Activated CD4-positive, alpha-beta T cell treated with anti-CD3 and anti-CD28 coated beads for 36 hours (primary cell): ENCODE measurements around the gene HDHD5. TPM values are rescaled to one million over a fixed set of nuclear protein-coding genes. Genes with fewer than 3 reads are reported as not detected.

Experiments used
- ATAC-seq: fragments of 200-7000 bp; cut with Tn5 transposase; one replicate; pipeline ENCODE4 v1.10.0; 2021; ENCODE audit warnings: mild to moderate bottlenecking, moderate library complexity
- CTCF ChIA-PET: fragments of 350-600 bp; sonication (Branson Sonifier 250); formaldehyde crosslinking; loops from one replicate; lab custom pipeline; 2021; ENCODE audit warnings: antibody characterized with exemption; lab: Charles Lee
- POLR2A ChIA-PET: fragments of 350-600 bp; sonication (Branson Sonifier 250); formaldehyde crosslinking; loops from one replicate; lab custom pipeline; 2021; ENCODE audit warnings: antibody characterized with exemption, inconsistent platforms; lab: Charles Lee
- DNase-seq: peaks from one replicate; pipeline ENCODE4 v3.0.0-alpha.2; 2020
- H3K27ac Mint-ChIP-seq: one replicate; pipeline ENCODE4 v1.8.0; 2021; ENCODE audit warnings: mixed read lengths
- H3K27me3 Mint-ChIP-seq: one replicate; pipeline ENCODE4 v1.8.0; 2021; ENCODE audit warnings: mixed read lengths
- H3K36me3 Mint-ChIP-seq: one replicate; pipeline ENCODE4 v1.8.0; 2021; ENCODE audit warnings: low read depth, mixed read lengths
- H3K4me1 Mint-ChIP-seq: one replicate; pipeline ENCODE4 v1.8.0; 2021; ENCODE audit warnings: mixed read lengths
- H3K4me3 Mint-ChIP-seq: one replicate; pipeline ENCODE4 v1.8.0; 2021; ENCODE audit warnings: mild to moderate bottlenecking, moderate library complexity, mixed read lengths
- H3K9me3 Mint-ChIP-seq: one replicate; pipeline ENCODE4 v1.8.0; 2021; ENCODE audit warnings: low read depth, mixed read lengths
- intact Hi-C, 2 experiments: fragments of 100-400 bp; cut with DNase I in 1 of 2; cut with micrococcal nuclease in 1 of 2; formaldehyde crosslinking; loops; one replicate each; pipeline versions ENCODE4 v1.14.2 to v1.15.1; 2022 to 2024; cut with DNase I, micrococcal nuclease
- total RNA-seq, 2 experiments: library from RNA; stranded (reverse); gene quantifications; one replicate each; pipeline ENCODE4 v1.2.3, GENCODE V29; 2021

The HDHD5 gene
- total RNA-seq, 2 experiments from 2014 or later: 51.6 to 69.0 TPM

DNA sequence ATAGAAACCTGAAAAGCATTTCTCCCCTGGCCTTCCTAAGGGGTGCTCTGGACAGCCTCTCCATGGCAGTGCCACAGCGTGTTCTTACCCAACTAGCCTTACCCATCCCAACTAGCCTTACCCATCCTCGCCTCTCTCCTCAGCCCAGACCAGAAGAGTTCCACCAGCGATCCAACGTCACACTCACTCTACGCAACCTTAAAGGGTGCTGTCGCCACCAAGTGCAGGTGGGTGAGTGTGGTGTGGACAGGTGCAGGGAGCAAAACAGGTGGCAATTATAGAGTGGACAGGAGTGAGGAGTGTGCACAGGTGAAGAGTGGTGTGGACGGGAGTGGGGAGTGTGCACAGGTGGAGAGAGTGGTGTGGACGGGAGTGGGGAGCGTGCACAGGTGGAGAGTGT, 55.7 kb downstream of the HDHD5 start:
- no peak overlapping the region for H3K4me3 Mint-ChIP-seq
- intact Hi-C loops: no loop called here
- ChIA-PET CTCF (no interaction called here), POLR2A (no interaction called here)
- H3K27ac Mint-ChIP-seq: no peak overlapping the region
- DNase-seq (no peak), ATAC-seq (no peak)
- H3K36me3 Mint-ChIP-seq: peaks cover 61% of the 10 kb centered on the region
- H3K27me3 Mint-ChIP-seq: no peaks in the 10 kb centered on the region
- peaks cover 68% of the 10 kb centered on the region for H3K4me1 Mint-ChIP-seq
- H3K9me3 Mint-ChIP-seq: no peaks in the 10 kb centered on the region

DNA sequence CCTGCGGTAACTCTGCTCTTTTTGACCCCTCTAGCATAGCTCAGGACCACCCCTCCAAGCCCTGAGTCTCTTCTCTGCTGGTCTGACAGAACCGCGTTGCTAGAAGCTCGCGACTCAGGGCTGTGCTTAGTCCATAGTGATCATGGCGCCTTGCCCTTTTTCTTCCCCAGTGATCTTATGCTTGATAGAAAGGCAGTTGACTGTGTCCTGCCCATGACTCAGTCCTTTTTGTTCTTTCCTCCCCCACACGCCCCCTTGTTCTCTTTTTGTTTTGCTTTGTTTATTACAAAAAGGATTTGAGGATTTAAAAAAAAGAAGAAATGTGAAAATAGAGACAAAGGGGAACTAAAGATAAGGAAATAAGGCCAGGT, 56.8 kb downstream of the HDHD5 start:
- H3K27me3 Mint-ChIP-seq: no peaks in the 10 kb centered on the region
- H3K4me3 Mint-ChIP-seq: no peak overlapping the region
- ChIA-PET CTCF (interaction anchor here (1.3 kb wide), 1 partner anchor 70 kb away, joined by 5 read pairs; no protein-coding TSS in a partner anchor), POLR2A (no interaction called here)
- peaks cover 64% of the 10 kb centered on the region for H3K36me3 Mint-ChIP-seq
- H3K9me3 Mint-ChIP-seq: no peaks in the 10 kb centered on the region
- intact Hi-C loops: no loop called here
- ATAC-seq (no peak), DNase-seq (no peak)
- peak overlapping the region; percentile 40 for H3K27ac Mint-ChIP-seq
- peaks cover 74% of the 10 kb centered on the region for H3K4me1 Mint-ChIP-seq

DNA sequence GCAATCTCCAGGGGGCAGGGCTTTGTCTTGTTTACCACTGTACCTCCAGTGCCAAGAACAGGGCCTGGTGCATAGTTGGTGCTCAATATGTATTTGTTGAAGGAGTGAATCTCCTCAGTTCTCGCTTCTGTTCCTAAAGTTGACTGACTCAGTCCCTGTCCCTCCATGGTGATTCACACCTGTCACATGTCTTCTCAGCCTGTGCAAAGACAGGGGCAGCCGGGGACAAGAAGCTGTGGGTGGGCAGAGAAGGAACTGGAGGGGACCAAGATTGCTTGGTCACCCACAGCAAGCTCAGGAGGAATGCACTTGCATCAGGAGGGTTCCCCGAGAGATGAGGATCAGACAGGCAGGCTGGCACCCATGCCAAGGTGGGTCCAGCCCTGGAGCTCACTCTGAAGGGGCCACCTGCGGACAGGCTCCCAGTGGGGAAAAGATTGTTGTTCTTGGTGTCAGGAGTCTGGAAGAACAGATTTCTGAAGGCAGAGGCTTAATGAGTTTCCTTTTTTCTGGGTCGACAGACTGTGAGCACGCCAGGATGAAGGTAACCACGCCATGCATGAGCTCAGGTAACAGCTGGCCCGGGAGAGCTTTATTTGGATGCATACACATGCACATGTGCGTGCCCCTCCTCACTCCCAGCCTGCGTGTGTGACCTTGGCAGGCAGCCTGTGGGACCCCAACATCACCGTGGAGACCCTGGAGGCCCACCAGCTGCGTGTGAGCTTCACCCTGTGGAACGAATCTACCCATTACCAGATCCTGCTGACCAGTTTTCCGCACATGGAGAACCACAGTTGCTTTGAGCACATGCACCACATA, 57.4 kb downstream of the HDHD5 start:
- ChIA-PET CTCF (interaction anchor here (1.0 to 1.3 kb wide), 2 partner anchors 13 to 71 kb away, joined by 3 to 5 read pairs; no protein-coding TSS in a partner anchor), POLR2A (interaction anchor here (0.6 kb wide), 1 partner anchor 27 kb away, joined by 4 read pairs; no protein-coding TSS in a partner anchor)
- peak; percentile 56 for ATAC-seq
- H3K4me1 Mint-ChIP-seq: peaks cover 73% of the 10 kb centered on the region
- peak overlapping the region; percentile 40 for H3K27ac Mint-ChIP-seq
- H3K4me3 Mint-ChIP-seq: no peak overlapping the region
- no peaks in the 10 kb centered on the region for H3K27me3 Mint-ChIP-seq
- no peak for DNase-seq
- intact Hi-C loops: no loop called here
- H3K9me3 Mint-ChIP-seq: no peaks in the 10 kb centered on the region
- H3K36me3 Mint-ChIP-seq: peaks cover 58% of the 10 kb centered on the region

DNA sequence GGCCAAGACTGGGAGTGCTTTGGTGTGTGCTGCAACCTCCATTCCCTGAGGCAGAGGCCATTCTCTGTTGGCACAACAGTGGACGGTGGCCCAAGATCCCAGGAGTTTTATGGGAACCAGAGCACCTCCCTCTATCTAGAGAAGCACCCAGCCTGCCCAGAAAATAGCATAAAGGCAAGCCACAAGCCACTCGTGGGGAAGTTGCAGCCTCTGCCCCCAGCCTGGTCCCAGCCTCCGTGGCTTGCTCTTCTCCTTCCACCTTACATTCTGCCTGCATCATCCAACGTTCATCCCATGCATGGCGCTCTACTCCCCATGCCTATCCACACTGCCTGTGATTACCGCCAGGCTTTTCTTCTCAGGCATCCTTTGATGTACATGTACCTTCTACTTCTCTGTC, 58.5 kb downstream of the HDHD5 start:
- DNase-seq (no peak), ATAC-seq (no peak)
- Mint-ChIP-seq H3K27ac (peak overlapping the region; percentile 27), H3K9me3 (no peaks in the 10 kb centered on the region), H3K36me3 (peaks cover 53% of the 10 kb centered on the region), H3K4me1 (peaks cover 70% of the 10 kb centered on the region), H3K27me3 (no peaks in the 10 kb centered on the region), H3K4me3 (no peak overlapping the region)
- intact Hi-C loops: no loop called here
- ChIA-PET CTCF (no interaction called here), POLR2A (no interaction called here)

DNA sequence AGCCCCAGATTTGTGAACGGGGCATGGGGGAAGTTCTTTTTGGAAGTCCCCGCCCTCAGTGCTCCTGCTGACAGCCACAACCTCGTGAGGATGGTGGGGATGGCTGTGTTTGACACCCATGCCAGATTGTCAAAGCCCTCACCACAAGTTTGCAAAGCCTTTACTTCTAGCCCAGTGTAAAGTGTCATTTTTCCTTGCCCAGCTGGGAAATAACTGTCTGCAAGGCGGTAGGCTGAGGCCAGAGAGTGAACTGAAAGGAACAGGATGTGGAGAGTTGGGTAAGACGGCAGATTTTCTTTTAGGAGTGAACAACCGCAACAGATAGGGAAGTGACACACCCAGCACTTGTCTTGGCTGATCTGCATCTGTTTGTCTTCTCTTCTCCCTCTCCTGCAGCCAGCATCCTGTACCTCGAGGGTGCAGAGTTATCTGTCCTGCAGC, 60.7 kb downstream of the HDHD5 start:
- Mint-ChIP-seq H3K36me3 (peaks cover 45% of the 10 kb centered on the region), H3K27me3 (no peaks in the 10 kb centered on the region), H3K9me3 (no peaks in the 10 kb centered on the region), H3K4me3 (no peak overlapping the region), H3K4me1 (peaks cover 82% of the 10 kb centered on the region), H3K27ac (peak overlapping the region; percentile 47)
- intact Hi-C loops: loop anchor here in 1 of 2 experiments (1.0 kb wide), 1 partner anchor 11 kb away; no protein-coding TSS in a partner anchor
- peak; percentile 38 for DNase-seq
- peak; percentile 76 for ATAC-seq
- ChIA-PET POLR2A (interaction anchor here (0.7 kb wide), 1 partner anchor 59 kb away, joined by 4 read pairs; no protein-coding TSS in a partner anchor), CTCF (interaction anchor here (0.8 kb wide), 1 partner anchor 20 kb away, joined by 4 read pairs; no protein-coding TSS in a partner anchor)

DNA sequence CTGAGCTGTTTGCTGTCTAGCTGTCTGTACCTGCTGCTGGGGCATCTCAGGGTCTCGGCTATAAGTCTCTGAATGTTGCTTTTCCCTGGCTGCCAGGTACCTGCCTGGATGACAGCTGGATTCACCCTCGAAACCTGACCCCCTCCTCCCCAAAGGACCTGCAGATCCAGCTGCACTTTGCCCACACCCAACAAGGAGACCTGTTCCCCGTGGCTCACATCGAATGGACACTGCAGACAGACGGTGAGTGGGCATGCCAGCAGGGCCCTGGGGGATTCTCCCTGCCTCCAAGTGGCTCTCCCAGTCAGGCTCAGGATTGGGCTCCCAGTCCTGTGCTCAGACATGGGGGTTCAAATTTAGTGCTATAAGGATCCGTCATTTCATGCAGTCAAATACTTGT, 61.4 kb downstream of the HDHD5 start:
- Mint-ChIP-seq H3K9me3 (no peaks in the 10 kb centered on the region), H3K4me1 (peaks cover 85% of the 10 kb centered on the region), H3K4me3 (no peak overlapping the region), H3K27me3 (no peaks in the 10 kb centered on the region), H3K27ac (no peak overlapping the region), H3K36me3 (peaks cover 39% of the 10 kb centered on the region)
- CTCF ChIA-PET: interaction anchor here (0.8 to 1.9 kb wide), 4 partner anchors 9 to 20 kb away, joined by 3 to 5 read pairs (median 4); no protein-coding TSS in a partner anchor
- intact Hi-C loops: loop anchor here in 1 of 2 experiments (1.0 kb wide), 1 partner anchor 10 kb away; no protein-coding TSS in a partner anchor
- no peak for DNase-seq
- ATAC-seq: no peak
- POLR2A ChIA-PET: no interaction called here

DNA sequence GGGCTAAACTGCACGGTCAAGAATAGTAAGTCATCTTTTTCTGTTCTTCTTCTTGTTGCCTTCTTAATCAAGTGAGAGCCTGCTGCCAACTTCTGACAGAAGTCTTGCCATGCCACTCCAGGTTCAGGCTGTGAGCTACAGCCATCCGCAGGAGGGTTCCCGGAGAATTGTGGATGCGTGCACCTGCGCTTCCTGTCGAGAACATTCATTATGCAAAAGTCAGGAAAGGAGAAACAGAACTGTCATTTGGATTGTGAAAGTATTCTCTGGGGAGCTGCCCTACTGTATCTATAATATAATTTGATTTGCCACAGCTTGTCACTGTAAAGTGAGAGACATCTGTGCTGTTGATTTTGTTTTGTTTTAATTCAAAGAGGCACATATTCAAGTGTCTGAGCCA, 62.0 kb downstream of the HDHD5 start:
- H3K27me3 Mint-ChIP-seq: no peaks in the 10 kb centered on the region
- intact Hi-C loops: no loop called here
- no peaks in the 10 kb centered on the region for H3K9me3 Mint-ChIP-seq
- DNase-seq: no peak
- no peak overlapping the region for H3K4me3 Mint-ChIP-seq
- peaks cover 35% of the 10 kb centered on the region for H3K36me3 Mint-ChIP-seq
- peaks cover 87% of the 10 kb centered on the region for H3K4me1 Mint-ChIP-seq
- ATAC-seq: no peak
- ChIA-PET CTCF (interaction anchor here (0.8 to 1.9 kb wide), 5 partner anchors 8 to 22 kb away, joined by 3 to 5 read pairs (median 3); no protein-coding TSS in a partner anchor), POLR2A (no interaction called here)
- no peak overlapping the region for H3K27ac Mint-ChIP-seq

DNA sequence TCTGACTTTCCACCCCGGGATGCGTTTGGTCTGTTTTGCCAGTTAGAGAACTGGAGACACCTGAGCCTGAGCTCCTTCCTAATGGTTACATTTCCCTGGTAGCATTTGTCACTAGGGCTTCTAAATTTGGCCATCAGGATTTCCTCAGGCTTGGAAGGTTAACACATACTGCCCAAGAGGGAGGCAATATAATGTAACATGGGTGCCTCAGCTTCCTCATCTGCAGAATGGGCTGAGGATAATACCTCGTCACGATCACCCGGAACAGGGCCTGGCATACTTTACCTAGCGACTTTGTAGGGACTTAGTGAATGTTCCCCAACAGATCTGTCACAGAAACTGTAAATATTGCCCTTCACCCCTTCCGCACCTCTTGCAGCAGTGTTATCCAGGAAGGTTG, 63.0 kb downstream of the HDHD5 start:
- peaks cover 85% of the 10 kb centered on the region for H3K4me1 Mint-ChIP-seq
- no peaks in the 10 kb centered on the region for H3K9me3 Mint-ChIP-seq
- DNase-seq (no peak), ATAC-seq (no peak)
- H3K27me3 Mint-ChIP-seq: no peaks in the 10 kb centered on the region
- ChIA-PET CTCF (interaction anchor here (1.9 kb wide), 1 partner anchor 9 kb away, joined by 4 read pairs; no protein-coding TSS in a partner anchor), POLR2A (no interaction called here)
- H3K4me3 Mint-ChIP-seq: no peak overlapping the region
- H3K36me3 Mint-ChIP-seq: peaks cover 28% of the 10 kb centered on the region
- no peak overlapping the region for H3K27ac Mint-ChIP-seq
- intact Hi-C loops: no loop called here

DNA sequence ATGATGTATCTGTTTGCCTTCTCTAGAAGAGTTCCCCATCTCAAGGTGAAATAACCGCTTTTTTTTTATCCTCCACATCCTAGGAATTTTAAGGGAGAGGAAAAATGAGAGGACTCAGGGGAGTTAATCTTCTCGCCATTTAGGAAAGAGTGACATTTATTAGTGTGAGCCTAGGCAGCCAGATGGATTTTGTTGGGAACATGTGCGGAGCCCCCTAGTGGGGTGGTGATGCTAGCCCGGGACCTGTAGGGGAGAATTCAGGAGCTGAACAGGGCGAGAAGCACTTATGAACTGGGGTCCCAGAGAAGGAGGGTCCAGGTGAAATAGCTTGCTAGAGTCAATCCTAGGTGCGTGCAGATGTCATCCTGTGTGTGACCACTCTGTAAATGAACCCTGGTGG, 63.5 kb downstream of the HDHD5 start:
- Mint-ChIP-seq H3K36me3 (peaks cover 26% of the 10 kb centered on the region), H3K4me1 (peaks cover 86% of the 10 kb centered on the region), H3K27me3 (no peaks in the 10 kb centered on the region), H3K9me3 (no peaks in the 10 kb centered on the region), H3K27ac (no peak overlapping the region), H3K4me3 (no peak overlapping the region)
- ChIA-PET POLR2A (interaction anchor here (0.7 kb wide), 1 partner anchor 84 kb away, joined by 5 read pairs; no protein-coding TSS in a partner anchor), CTCF (interaction anchor here (0.6 to 1.1 kb wide), 3 partner anchors 11 to 125 kb away, joined by 3 to 6 read pairs (median 3); no protein-coding TSS in a partner anchor)
- ATAC-seq: no peak
- DNase-seq: no peak
- intact Hi-C loops: no loop called here

DNA sequence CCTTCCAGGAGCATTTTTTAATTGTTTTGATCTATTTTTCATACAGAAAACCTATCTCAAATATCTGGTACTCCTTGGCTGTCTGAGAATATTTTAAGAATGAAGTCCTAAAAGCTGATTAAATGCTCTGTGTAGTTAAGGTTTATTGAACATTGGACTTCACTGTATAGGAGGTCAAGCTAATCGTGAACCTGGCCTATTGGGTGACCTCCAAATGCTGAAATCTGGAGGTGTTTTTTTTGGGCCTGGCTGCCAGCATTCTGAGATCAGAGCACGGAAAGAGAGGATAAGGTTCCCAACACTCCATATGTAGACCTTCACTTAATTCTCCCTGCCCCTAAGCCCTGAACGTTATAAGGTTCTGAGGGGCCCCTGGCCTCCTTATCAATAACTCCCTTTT, 66.0 kb downstream of the HDHD5 start:
- intact Hi-C loops: no loop called here
- Mint-ChIP-seq H3K4me3 (no peak overlapping the region), H3K27ac (no peak overlapping the region), H3K4me1 (peaks cover 86% of the 10 kb centered on the region), H3K36me3 (peaks cover 7% of the 10 kb centered on the region), H3K27me3 (no peaks in the 10 kb centered on the region), H3K9me3 (no peaks in the 10 kb centered on the region)
- ChIA-PET CTCF (interaction anchor here (0.6 to 1.1 kb wide), 4 partner anchors 17 to 283 kb away, joined by 3 to 4 read pairs (median 4); no protein-coding TSS in a partner anchor), POLR2A (no interaction called here)
- DNase-seq: no peak
- ATAC-seq: no peak

DNA sequence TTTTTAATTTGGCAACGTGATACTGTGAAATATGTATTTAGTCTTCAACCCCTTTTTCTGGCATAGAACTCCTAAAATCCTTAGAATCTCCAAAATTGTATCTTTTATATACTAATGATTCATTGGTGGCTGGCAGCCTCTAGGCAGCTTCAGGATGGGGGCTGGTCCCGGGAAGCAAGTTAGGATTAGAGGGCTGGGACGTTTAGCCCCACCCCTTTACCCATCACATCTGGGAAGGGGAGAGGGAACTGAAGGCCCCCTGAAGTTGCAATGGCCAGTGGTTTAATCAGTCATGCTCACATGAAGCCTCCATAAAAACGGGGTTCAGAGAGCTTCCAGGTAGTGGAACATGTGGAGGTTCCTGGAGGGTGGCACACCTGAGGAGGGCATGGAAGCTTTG, 67.2 kb downstream of the HDHD5 start:
- peaks cover 4% of the 10 kb centered on the region for H3K36me3 Mint-ChIP-seq
- intact Hi-C loops: no loop called here
- peaks cover 86% of the 10 kb centered on the region for H3K4me1 Mint-ChIP-seq
- POLR2A ChIA-PET: no interaction called here
- DNase-seq: no peak
- no peaks in the 10 kb centered on the region for H3K27me3 Mint-ChIP-seq
- CTCF ChIA-PET: no interaction called here
- no peak for ATAC-seq
- no peaks in the 10 kb centered on the region for H3K9me3 Mint-ChIP-seq
- no peak overlapping the region for H3K27ac Mint-ChIP-seq
- H3K4me3 Mint-ChIP-seq: no peak overlapping the region
